CMK (cell line): ENCODE data around the gene TREM1.
A peak's percentile ranks its signal among the peaks of the same experiment; 100 is the strongest.
"Not testable (repeated sequence)": the region's sequence is repeated elsewhere in the genome, so short reads cannot be mapped to it uniquely, and the experiment has no call there.

ENCODE experiments used
- DNase-seq: peaks from one replicate; pipeline ENCODE4 v3.0.0-alpha.2; 2010; ENCODE audit warnings: low read depth

The TREM1 gene

DNA sequence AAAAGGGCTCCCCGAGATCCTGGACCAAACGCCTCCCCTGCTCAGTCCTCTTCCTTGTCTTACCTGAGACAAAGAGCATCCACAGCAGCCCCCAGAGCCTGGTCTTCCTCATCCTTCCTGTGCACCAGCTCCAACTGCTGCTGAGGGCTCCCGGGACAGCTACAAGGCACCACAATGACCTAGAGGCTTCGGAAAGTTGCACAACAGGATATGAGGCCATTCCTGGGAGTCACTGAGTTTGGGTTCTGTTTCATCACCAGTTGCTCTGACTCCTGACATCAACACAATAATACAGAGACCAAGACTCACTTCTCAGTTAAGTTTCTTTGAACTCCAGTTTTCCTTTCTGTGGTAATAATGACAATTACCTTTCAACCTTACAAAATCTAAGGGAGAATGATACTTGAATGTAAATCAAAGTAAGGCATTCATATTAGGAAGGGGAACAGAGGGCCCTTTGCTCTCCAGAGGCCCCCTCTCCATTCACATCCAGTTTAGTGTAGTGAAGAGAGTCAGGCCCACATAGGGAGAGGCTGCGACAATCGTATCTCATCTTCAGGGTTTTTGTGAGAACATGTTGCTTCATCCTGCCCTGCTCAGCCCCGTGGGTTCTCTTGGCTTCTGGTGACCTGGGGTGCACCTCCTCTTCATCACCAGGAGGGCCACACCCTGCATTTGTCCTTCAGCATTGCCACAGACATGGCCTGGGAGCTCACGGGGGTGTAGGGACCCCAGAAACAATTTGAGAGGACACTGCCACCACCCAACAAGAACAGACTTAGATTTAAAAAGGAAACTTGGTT lies at the start of gene TREM1:
TREM1 (minus strand) TSS at position 139 of the 803 bp plus-strand sequence; CDS start at position 112, 27 bp downstream.
- no peak for DNase-seq

- DNase-seq, result no peak
Observed at GRCh38 chr6:41335943-41336342, 49.5 kb upstream of the TREM1 start.

DNA sequence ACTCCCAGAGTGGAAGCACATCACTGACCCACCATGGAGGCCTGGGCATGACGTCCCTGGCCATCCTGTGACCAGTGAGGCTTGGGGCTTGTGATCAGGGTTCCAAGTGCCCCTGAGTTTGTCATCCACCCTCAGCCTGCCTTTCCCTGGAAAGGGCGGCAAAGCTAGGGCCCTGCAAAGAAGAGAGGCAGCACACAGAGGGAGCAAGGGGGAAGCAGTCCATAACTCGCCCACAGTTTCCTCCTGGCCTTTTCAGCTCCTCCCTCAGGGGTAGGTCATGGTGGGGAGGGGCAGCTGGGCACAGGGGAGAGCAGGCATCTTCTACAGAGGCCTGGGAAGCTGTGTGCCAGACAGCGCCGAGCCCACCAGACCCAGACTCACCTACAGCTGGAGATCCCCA lies 48.8 kb upstream of the TREM1 start, which contains the start of gene NCR2:
NCR2 (plus strand) TSS at position 313 of the 400 bp plus-strand sequence. CDS start 269 bp downstream, outside the sequence.
- no peak for DNase-seq

- no peak for DNase-seq
Observed at GRCh38 chr6:41334482-41335040, 48.1 kb upstream of the TREM1 start.

DNA sequence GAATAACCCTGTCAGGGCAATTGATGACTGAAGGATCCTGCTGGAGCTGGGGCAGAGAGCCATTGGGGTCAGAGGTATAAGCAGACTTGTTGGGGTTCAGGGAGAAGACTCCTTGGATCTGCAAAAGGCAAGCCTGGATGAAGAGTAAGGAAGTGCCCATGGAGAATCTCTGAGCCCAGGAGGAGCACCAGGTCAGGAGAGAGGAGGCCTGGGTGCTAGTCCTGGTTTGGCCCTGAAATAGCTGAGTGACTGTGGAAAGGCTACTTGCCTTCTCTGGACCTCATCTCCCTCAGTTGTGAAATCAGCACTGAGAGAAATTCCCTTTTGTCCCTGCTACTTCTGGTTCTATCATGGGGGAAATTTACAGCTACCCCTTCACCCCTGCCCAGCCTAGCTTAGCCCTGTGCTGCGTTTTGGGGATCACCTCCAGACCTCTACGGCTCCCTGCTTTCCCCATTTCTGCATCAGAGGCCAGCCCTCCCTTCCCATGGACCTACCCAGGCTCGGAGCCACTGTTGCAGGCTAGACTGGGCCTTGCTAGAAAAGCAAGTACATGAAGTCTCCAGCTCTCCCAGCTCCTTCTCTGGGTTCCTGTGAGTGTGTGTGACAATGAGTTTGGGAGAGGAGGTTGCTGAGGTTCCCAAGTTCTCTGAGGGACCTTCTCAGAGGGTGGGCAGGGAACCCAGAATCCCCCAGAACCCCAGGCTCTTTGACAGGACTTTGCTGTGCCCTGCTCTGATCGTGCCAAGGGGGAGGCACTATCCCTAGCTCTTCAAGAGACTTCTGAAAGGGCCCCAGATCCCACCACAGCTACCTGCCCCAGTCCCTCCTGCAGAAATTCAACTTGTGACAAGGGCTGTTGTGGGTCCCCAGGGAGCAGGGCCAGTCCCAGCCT lies 46.6 kb upstream of the TREM1 start:
- no peak for DNase-seq

DNA sequence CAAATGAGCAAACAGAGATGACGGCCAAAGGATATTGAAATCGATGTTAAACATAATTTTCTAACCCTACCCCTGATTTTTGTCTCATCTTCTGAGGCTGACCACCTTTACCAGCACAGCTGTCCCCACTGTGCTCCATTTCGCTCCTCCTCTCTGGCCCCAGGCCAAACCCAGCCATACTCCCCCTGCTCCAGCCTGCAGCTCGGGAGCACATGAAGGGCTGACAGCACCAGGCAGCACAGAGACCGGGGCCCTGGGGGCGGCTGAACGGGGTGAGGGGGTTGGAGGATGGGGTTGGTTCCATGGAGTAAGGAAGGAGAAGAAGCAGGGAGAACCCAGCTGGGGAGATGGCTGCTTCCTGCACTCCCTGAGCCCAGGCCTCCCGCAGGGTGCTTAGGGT lies 45.8 kb upstream of the TREM1 start:
- DNase-seq, result no peak

DNA sequence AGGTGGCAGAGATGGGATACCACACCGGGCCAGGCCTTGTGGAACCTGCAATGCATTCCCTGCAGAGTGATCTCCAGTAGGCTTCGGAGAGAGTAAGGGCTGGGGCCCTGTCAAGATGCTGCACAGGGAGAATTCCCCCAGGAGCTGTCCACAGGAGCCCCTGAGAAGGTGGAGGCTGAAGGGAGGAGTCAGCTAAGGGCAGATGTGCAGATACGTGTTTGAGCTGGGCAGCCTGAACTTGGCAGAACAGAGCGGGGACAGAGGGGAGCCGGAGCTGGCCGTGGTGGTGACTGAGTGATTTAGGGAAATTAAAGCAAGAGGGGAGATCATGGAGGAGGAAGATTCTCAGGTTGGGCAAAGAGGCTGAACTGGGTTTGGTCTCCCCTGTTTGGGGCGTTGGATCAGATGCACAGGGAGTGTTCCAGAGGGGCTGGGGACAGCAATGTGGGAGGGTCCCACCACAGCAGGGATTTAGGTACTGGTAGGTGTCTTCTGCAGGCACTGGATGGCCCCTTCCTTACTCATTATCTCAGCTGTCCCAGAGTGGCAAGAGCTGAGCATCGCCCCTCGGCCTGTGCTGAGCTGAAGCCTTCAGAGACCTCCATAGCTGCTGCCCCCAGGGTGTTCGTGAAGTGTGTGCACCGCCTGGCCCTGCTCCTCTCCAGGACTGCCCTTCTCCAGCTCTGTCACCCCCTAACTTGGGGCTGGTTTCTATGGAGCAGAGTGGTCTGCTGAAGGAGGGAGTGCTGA lies 45.1 kb upstream of the TREM1 start:
- DNase-seq, result no peak

DNA sequence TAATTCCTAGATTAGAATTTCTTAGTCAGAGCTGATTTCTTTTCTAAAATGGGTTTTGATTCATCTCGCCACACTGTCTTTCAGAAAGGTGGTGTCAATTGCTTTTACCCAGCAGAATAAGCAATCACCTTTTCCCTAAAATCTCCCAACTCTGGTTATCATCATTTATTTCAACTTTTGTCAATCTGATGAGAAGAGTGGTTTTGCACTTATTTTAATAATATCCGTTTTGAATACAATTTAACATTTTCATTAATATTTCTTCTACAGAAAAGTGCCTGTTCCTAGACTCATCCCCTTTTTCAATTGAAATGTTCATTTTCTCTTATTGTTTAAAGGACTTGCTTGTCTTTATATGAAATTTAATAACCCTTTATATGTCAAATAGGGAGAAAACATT lies 40.7 kb upstream of the TREM1 start:
- no peak for DNase-seq

- DNase-seq, result no peak
Observed at GRCh38 chr6:41326092-41326491, 39.6 kb upstream of the TREM1 start.

- peak; percentile 78 for DNase-seq
Observed at GRCh38 chr6:41325446-41326066, 39.1 kb upstream of the TREM1 start.

DNA sequence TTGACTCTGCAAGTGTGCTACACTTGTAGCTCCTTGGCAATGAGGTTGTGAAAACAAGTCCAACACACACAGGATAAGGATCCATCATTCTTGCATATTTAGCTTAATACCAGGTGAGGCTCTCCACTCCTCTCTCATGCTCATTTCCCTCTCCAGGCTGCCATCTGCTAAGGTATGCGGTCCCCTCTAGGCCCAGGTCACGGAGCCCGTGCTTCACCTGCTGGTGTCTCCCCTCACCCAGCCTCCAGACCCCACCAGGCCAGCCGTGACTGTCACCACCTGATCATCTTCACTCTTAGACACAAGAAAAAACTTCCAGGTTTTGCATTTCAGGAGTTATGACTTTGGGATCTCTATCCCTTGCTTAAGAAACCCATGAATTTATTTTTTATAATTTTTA lies 34.7 kb upstream of the TREM1 start:
- DNase-seq, result no peak

- DNase-seq, result peak; percentile 81
Observed at GRCh38 chr6:41318654-41319565, 32.4 kb upstream of the TREM1 start.

GRCh38 chr6:41318261-41318653 lies 31.8 kb upstream of the TREM1 start:
- no peak for DNase-seq

DNA sequence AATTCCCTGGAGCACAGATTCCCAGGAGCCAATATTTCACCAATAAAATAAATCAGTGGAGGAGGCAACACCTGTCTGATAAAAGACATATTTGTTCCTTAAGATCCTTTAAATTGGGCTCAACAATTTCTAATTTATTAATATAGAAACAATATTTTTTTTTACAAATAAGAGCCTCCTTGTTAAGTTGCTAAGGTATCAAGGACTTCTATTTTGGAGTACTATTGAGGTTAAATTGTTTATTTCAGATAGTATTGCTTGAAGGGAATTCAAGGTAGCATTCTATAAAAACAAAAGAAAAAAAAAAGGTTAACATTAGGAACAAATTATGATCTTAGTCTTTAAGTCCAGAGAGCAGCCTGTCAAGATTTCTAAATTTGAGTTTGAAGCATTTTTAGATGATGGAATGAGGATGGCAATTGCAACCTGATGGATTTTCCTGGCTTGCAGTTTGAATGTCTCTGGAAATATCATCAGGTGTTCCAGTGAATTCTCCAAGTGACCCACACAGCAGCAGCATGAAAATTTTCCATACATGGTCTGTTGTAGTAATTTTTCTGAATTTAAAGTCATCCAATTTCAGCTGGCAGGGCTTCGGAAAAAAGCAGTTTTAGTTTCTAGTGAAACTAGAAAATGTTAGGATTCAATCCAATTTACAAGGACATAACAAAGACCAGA lies 29.6 kb upstream of the TREM1 start:
- no peak for DNase-seq

DNA sequence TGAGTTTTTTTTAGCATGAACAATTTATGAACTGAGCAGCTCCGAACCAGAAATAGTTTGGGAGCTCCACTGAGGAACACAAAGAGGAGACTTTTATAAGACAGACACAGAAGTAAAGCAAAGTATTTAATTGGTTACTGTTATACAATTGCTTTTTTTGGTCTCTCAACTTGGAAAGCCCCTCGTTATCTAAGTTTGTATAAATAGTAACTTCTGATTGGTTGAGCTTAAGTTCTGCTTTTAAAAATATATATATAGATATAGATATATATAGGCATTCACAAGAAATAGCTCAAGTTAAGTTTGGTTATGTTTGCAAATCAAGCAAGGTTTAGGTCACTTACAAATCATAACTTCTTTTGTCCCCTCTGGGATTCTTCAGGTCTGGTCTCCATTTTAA lies 28.7 kb upstream of the TREM1 start:
- no peak for DNase-seq

GRCh38 chr6:41306187-41306854 lies 19.8 kb upstream of the TREM1 start:
- DNase-seq, result no peak

DNA sequence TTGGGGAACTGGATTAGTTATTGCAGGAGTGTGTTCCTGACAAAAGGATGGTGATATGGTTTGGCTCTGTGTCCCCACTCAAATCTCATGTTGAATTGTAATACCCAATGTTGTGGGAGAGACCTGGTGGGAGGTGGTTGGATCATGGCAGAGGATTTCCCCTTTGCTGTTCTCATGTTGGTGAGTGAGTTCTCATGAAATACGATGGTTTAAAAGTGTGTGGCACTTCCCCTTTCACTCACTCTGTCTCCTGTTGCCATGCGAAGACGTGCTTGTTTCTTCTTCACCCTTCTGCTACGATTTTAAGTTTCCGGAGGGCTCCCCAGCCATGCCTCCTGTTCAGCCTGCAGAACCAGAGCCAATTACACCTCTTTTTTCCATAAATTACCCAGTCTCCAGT lies 16.2 kb upstream of the TREM1 start:
- DNase-seq, result no peak

GRCh38 chr6:41298785-41299502 lies 12.5 kb upstream of the TREM1 start:
- DNase-seq, result no peak

GRCh38 chr6:41297248-41297647 lies 10.8 kb upstream of the TREM1 start:
- not testable (repeated sequence) for DNase-seq
